ENCODE results near the gene OR1F1.

Gene OR1F1

GRCh38 chr16:3198334-3199072, 10.5 kb downstream of the OR1F1 start:
- no peak for TF ChIP-seq TEAD4 (IDR thresholded peaks at IDR 0.05)
- no peak for TF ChIP-seq EGR1 (IDR thresholded peaks at IDR 0.05)
- no peak for TF ChIP-seq EP300 (IDR thresholded peaks at IDR 0.05; ENCODE audit: borderline replicate concordance)
- TF ChIP-seq FOXM1 (IDR thresholded peaks at IDR 0.05; ENCODE audit: borderline replicate concordance, low read depth), result no peak
- TF ChIP-seq, protein P1, sequence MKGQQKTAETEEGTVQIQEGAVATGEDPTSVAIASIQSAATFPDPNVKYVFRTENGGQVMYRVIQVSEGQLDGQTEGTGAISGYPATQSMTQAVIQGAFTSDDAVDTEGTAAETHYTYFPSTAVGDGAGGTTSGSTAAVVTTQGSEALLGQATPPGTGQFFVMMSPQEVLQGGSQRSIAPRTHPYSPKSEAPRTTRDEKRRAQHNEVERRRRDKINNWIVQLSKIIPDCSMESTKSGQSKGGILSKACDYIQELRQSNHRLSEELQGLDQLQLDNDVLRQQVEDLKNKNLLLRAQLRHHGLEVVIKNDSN (IDR thresholded peaks at IDR 0.05), result no peak
- TF ChIP-seq, protein P2, sequence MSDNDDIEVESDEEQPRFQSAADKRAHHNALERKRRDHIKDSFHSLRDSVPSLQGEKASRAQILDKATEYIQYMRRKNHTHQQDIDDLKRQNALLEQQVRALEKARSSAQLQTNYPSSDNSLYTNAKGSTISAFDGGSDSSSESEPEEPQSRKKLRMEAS (IDR thresholded peaks at IDR 0.05), result no peak
- TF ChIP-seq YY1 (IDR thresholded peaks at IDR 0.05; ENCODE audit: low read depth), result no peak
- TF ChIP-seq CEBPB (IDR thresholded peaks at IDR 0.05), result no peak
- no peak for TF ChIP-seq ZBTB7A (IDR thresholded peaks at IDR 0.05; ENCODE audit: low read depth)
- TF ChIP-seq RAD21 (IDR thresholded peaks at IDR 0.05; ENCODE audit: low read depth), result no peak
- TF ChIP-seq TCF12 (IDR thresholded peaks at IDR 0.05; ENCODE audit: low read depth), result no peak
- TF ChIP-seq NFIC (IDR thresholded peaks at IDR 0.05), result no peak
- TF ChIP-seq TAF1 (IDR thresholded peaks at IDR 0.05; ENCODE audit: low read depth), result no peak
- no peak for TF ChIP-seq CREB1 (IDR thresholded peaks at IDR 0.05; ENCODE audit: low read depth)
- TF ChIP-seq, protein P3, sequence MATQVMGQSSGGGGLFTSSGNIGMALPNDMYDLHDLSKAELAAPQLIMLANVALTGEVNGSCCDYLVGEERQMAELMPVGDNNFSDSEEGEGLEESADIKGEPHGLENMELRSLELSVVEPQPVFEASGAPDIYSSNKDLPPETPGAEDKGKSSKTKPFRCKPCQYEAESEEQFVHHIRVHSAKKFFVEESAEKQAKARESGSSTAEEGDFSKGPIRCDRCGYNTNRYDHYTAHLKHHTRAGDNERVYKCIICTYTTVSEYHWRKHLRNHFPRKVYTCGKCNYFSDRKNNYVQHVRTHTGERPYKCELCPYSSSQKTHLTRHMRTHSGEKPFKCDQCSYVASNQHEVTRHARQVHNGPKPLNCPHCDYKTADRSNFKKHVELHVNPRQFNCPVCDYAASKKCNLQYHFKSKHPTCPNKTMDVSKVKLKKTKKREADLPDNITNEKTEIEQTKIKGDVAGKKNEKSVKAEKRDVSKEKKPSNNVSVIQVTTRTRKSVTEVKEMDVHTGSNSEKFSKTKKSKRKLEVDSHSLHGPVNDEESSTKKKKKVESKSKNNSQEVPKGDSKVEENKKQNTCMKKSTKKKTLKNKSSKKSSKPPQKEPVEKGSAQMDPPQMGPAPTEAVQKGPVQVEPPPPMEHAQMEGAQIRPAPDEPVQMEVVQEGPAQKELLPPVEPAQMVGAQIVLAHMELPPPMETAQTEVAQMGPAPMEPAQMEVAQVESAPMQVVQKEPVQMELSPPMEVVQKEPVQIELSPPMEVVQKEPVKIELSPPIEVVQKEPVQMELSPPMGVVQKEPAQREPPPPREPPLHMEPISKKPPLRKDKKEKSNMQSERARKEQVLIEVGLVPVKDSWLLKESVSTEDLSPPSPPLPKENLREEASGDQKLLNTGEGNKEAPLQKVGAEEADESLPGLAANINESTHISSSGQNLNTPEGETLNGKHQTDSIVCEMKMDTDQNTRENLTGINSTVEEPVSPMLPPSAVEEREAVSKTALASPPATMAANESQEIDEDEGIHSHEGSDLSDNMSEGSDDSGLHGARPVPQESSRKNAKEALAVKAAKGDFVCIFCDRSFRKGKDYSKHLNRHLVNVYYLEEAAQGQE (IDR thresholded peaks at IDR 0.05; ENCODE audit: low read depth), result no peak

- no peak for TF ChIP-seq ZBTB7A (IDR thresholded peaks at IDR 0.05; ENCODE audit: low read depth)
- TF ChIP-seq TCF12 (IDR thresholded peaks at IDR 0.05; ENCODE audit: low read depth), result no peak
- no peak for TF ChIP-seq TAF1 (IDR thresholded peaks at IDR 0.05; ENCODE audit: low read depth)
- TF ChIP-seq RAD21 (IDR thresholded peaks at IDR 0.05; ENCODE audit: low read depth), result no peak
- TF ChIP-seq, protein P1 (IDR thresholded peaks at IDR 0.05), result no peak
- TF ChIP-seq NFIC (IDR thresholded peaks at IDR 0.05), result no peak
- TF ChIP-seq, protein P2 (IDR thresholded peaks at IDR 0.05), result no peak
These were observed 15.0 kb downstream of the OR1F1 start for GRCh38 chr16:3202903-3203539.

DNA sequence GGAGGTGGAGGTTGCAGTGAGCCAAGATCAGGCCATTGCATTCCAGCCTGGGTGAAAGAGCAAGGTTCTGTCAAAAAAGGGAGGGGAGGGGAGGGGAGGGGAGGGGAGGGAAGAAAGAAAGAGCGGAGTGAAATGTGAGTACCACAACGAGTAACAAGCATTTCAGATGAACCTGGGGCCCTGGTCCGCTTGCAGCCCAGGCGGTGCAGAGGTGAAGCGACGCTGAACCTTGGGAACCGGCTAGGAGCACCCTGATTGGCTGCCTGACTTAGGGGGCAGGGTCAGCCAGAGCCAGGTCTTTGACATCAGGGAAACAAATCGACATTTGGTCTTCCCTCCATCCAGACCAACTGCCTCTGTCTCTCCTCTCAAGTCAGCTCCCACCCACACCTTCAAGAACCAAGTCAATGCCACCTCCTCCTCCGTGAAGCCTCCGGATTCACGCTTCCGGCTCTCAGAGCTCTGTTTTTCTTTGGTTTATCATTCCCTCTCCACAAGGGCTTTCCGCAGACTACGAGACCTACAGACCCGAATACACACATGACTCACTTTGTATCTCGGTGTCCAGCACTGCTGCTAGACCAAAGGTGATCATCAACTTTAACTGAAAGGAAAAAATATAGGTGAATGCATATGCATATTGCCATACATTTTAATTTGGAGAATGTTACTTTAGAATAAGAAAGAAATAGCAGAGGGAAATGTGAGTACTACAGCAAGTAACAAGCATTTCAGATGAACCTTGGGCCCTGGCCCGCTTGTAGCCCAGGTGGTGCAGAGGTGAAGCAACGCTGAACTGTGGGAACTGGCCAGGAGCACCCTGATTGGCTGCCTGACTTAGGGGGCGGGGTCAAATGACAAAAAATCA, 19.3 kb downstream of the OR1F1 start:
- TF ChIP-seq, protein P2 (IDR thresholded peaks at IDR 0.05), result no peak
- no peak for TF ChIP-seq TAF1 (IDR thresholded peaks at IDR 0.05; ENCODE audit: low read depth)
- TF ChIP-seq, protein P1 (IDR thresholded peaks at IDR 0.05), result no peak
- no peak for TF ChIP-seq YY1 (IDR thresholded peaks at IDR 0.05; ENCODE audit: low read depth)
- TF ChIP-seq EGR1 (IDR thresholded peaks at IDR 0.05), result no peak
- no peak for TF ChIP-seq FOXM1 (IDR thresholded peaks at IDR 0.05; ENCODE audit: borderline replicate concordance, low read depth)
- TF ChIP-seq CEBPB (IDR thresholded peaks at IDR 0.05), result no peak
- no peak for TF ChIP-seq ZBTB7A (IDR thresholded peaks at IDR 0.05; ENCODE audit: low read depth)
- TF ChIP-seq, protein P3 (IDR thresholded peaks at IDR 0.05; ENCODE audit: low read depth), result no peak
- no peak for TF ChIP-seq CREB1 (IDR thresholded peaks at IDR 0.05; ENCODE audit: low read depth)

DNA sequence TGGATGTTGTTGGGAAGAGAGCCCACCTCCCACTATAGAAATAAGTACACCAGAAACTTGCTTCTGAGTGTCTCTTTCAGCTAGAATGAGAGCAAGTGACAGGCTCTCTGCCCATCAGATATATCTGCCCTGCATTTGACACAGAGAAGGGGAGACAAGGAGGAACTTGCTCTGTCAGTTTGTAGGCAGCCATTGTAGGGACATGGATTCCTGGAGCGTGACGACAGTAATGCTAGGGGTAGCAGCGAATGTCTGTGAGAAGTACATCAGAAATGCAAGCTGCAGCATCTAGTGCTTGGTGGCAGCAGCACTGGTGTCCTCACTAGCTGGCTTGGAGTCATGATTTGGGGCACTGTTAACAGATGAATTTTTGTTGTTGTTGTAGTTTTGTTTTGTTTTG, 24.0 kb downstream of the OR1F1 start:
- TF ChIP-seq TAF1 (IDR thresholded peaks at IDR 0.05; ENCODE audit: low read depth) (no peak), YY1 (IDR thresholded peaks at IDR 0.05; ENCODE audit: low read depth) (no peak)
